Progenitor cell of endocrine pancreas (in vitro differentiated cells): ENCODE data around the gene FTO. TPM values are rescaled to one million over a fixed set of nuclear protein-coding genes. Genes with fewer than 3 reads are reported as not detected.

Source experiments
- DNase-seq: peaks from one replicate; pipeline ENCODE4 v3.0.0; 2021; ENCODE audit warnings: low spot score; ENCODE audit not compliant: unreplicated experiment
- H3K27ac Mint-ChIP-seq: 2 replicates; pipeline ENCODE4 v1.8.0; 2021; ENCODE audit warnings: mild to moderate bottlenecking, moderate library complexity, mixed read lengths
- H3K27me3 Mint-ChIP-seq: 2 replicates; pipeline ENCODE4 v1.8.0; 2021; ENCODE audit warnings: mixed read lengths
- H3K36me3 Mint-ChIP-seq: 2 replicates; pipeline ENCODE4 v1.8.0; 2022; ENCODE audit warnings: mixed read lengths; ENCODE audit not compliant: insufficient read depth
- H3K4me1 Mint-ChIP-seq: 2 replicates; pipeline ENCODE4 v1.8.0; 2021; ENCODE audit warnings: low read depth, mixed read lengths
- H3K4me3 Mint-ChIP-seq: 2 replicates; pipeline ENCODE4 v1.8.0; 2021; ENCODE audit warnings: low read depth, mild to moderate bottlenecking, moderate library complexity, mixed read lengths
- H3K9me3 Mint-ChIP-seq: 2 replicates; pipeline ENCODE4 v1.8.0; 2021; ENCODE audit warnings: low read depth, mixed read lengths
- total RNA-seq: library from RNA; stranded (reverse); gene quantifications from 2 replicates; pipeline ENCODE4 v1.2.1, GENCODE V29; 2021
- TF ChIP-seq, protein P1 (sequence below): fragments of 200-600 bp; sonication (generic); IDR thresholded peaks from one replicate; pipeline ENCODE4 v1.5.0; 2021; ENCODE audit warnings: antibody characterized with exemption, mild to moderate bottlenecking; ENCODE audit not compliant: unreplicated experiment

FTO gene
- total RNA-seq, 1 donor from 2014 or later: 78.7 TPM

DNA sequence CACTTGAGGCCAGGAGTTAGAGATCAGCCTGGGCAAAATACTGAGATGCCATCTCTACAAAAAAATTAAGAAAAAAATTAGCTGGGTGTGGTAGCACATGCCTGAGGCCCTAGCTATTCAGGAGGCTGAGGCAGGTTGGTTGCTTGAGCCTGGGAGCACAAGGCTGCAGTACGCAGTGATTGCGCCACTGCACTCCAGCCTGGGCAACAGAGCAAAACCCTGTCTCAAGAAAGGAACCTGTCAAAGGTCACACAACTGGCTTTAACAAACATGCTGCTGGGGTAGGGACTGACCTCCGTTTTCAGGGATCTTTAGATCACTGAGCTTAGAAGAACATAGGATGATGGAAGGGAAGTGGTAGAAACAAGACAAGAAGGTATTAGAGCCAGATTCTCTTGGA lies 487.6 kb downstream of the FTO start:
- no peak for DNase-seq
- no peaks in the 10 kb centered on the region for H3K36me3 Mint-ChIP-seq
- peaks cover 3% of the 10 kb centered on the region for H3K4me1 Mint-ChIP-seq
- TF ChIP-seq, protein P1, sequence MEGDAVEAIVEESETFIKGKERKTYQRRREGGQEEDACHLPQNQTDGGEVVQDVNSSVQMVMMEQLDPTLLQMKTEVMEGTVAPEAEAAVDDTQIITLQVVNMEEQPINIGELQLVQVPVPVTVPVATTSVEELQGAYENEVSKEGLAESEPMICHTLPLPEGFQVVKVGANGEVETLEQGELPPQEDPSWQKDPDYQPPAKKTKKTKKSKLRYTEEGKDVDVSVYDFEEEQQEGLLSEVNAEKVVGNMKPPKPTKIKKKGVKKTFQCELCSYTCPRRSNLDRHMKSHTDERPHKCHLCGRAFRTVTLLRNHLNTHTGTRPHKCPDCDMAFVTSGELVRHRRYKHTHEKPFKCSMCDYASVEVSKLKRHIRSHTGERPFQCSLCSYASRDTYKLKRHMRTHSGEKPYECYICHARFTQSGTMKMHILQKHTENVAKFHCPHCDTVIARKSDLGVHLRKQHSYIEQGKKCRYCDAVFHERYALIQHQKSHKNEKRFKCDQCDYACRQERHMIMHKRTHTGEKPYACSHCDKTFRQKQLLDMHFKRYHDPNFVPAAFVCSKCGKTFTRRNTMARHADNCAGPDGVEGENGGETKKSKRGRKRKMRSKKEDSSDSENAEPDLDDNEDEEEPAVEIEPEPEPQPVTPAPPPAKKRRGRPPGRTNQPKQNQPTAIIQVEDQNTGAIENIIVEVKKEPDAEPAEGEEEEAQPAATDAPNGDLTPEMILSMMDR: no peak
- peaks cover 28% of the 10 kb centered on the region for H3K27me3 Mint-ChIP-seq
- no peak overlapping the region for H3K4me3 Mint-ChIP-seq
- no peak overlapping the region for H3K27ac Mint-ChIP-seq
- H3K9me3 Mint-ChIP-seq: no peaks in the 10 kb centered on the region

DNA sequence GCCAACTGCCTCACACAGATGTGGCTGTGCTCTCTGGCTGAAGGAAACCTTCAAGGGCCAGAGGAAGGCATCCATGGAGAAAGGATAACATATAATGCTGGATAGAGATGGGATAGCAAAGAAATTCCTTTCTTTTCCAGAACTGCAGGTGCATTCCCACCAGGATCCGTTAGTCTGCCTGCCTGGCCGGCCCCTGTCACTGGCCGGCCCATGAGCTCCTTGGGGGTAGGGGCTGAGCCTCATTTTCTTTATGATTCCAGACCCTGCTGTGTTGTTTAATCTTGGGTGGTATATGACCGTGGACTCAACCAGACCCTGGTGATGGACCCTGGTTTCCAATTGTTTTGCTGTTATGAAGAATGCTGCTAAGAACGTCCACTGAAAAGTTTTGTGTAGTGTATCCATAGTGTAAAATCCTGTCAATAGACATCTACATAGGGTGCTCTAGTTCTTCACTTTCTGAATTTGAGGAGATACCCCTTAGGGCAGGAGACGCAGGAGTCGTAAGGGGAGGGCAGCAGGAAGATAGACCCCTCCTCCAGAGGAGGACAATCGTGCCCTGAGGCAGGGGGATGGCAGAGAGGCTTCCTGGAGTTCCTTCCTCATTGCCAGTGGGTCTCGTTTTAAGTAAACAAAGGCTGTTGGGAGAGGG lies 489.2 kb downstream of the FTO start:
- peaks cover 30% of the 10 kb centered on the region for H3K27me3 Mint-ChIP-seq
- no peak overlapping the region for H3K4me3 Mint-ChIP-seq
- no peaks in the 10 kb centered on the region for H3K9me3 Mint-ChIP-seq
- H3K36me3 Mint-ChIP-seq: no peaks in the 10 kb centered on the region
- TF ChIP-seq, protein P1: no peak
- DNase-seq: no peak
- no peak overlapping the region for H3K27ac Mint-ChIP-seq
- peaks cover 3% of the 10 kb centered on the region for H3K4me1 Mint-ChIP-seq

- H3K9me3 Mint-ChIP-seq: no peaks in the 10 kb centered on the region
- peak overlapping the region; percentile 36 for H3K4me3 Mint-ChIP-seq
- H3K27ac Mint-ChIP-seq: peak overlapping the region; percentile 54
- peak; percentile 68 for DNase-seq
- TF ChIP-seq, protein P1: peak; percentile 84
- peaks cover 3% of the 10 kb centered on the region for H3K4me1 Mint-ChIP-seq
- peaks cover 32% of the 10 kb centered on the region for H3K27me3 Mint-ChIP-seq
- H3K36me3 Mint-ChIP-seq: no peaks in the 10 kb centered on the region
Measured at GRCh38 chr16:54193665-54194333, 489.8 kb downstream of the FTO start.

- Mint-ChIP-seq H3K27ac (no peak overlapping the region), H3K27me3 (peaks cover 36% of the 10 kb centered on the region), H3K36me3 (no peaks in the 10 kb centered on the region), H3K4me1 (peaks cover 7% of the 10 kb centered on the region), H3K9me3 (no peaks in the 10 kb centered on the region), H3K4me3 (no peak overlapping the region)
- no peak for DNase-seq
- TF ChIP-seq, protein P1: no peak
Measured at GRCh38 chr16:54194334-54194743, 490.4 kb downstream of the FTO start.

DNA sequence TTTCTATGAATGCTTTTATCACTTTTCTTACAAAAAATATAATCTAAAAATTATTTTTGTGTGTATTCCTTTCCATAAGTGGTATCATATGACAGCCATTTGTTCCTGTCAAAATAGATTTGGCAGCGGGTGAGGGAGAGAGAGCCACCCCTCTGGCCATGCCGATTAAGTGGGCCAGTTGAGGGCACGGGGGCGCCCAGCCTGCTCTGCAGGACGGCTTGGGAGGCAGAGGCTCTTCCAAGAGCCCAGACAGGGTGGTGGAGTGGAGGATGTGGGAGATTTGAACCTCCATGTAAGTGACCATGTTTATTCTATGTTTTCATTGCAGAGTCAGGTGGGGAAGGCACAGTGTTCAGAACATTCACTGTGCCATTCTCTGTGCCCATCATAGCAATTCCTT lies 493.8 kb downstream of the FTO start:
- Mint-ChIP-seq H3K4me3 (no peak overlapping the region), H3K36me3 (no peaks in the 10 kb centered on the region), H3K27ac (no peak overlapping the region), H3K9me3 (no peaks in the 10 kb centered on the region), H3K27me3 (peaks cover 41% of the 10 kb centered on the region), H3K4me1 (peaks cover 7% of the 10 kb centered on the region)
- TF ChIP-seq, protein P1: no peak
- no peak for DNase-seq
